ENCODE results near the gene VCAM1. TPM values are rescaled to one million over a fixed set of nuclear protein-coding genes. Genes with fewer than 3 reads are reported as not detected.

The VCAM1 gene
- total and polyA plus RNA-seq, 2 of the 8 experiments (the other 6 are each of a cell fraction or from before 2014, with no cell fraction given) = 0.21 TPM; not detected in 1

- Histone ChIP-seq H3K79me1 (ENCODE audit: low read depth, low read length) (no peaks in the 10 kb centered on the region), H3K36me3 (ENCODE audit: control insufficient read depth in 2 of 4, insufficient read depth in 4 of 4, low read length in 3 of 4) (no peaks in the 10 kb centered on the region), H3K18ac (ENCODE audit: extremely low read depth, low read length) (no peak overlapping the region), H2AFZ (ENCODE audit: low read length) (no peak overlapping the region), H3K4me3 (ENCODE audit: extremely low read depth in 1 of 4, insufficient read depth in 2 of 4, low read depth in 3 of 4, low read length in 4 of 4) (no peak overlapping the region), H2AK5ac (ENCODE audit: low read depth, low read length) (no peak overlapping the region), H3K56ac (replicated peaks; ENCODE audit: insufficient read length, low read depth, low read length) (no peak overlapping the region), H3K4me2 (ENCODE audit: insufficient read depth in 1 of 2, low read depth in 2 of 2, low read length in 2 of 2) (no peak overlapping the region), H2BK20ac (ENCODE audit: low read length) (no peak overlapping the region), H4K91ac (replicated peaks; ENCODE audit: insufficient read length, low read length) (no peak overlapping the region), H2BK5ac (ENCODE audit: low read depth, low read length) (no peak overlapping the region), H3K27me3 (replicated peaks in 1 of 4; ENCODE audit: control insufficient read depth in 3 of 4, extremely low read depth in 1 of 4, insufficient read depth in 3 of 4, low read length in 3 of 4) (peaks cover 0 to 1% (median 0%) of the 10 kb centered on the region in 4 experiments; a peak in 2 of 7 replicates), H3K4ac (replicated peaks; ENCODE audit: insufficient read length, low read depth, low read length) (no peak overlapping the region), H4K8ac (ENCODE audit: extremely low read depth, insufficient read depth, low read length) (no peak overlapping the region), H3K79me2 (ENCODE audit: control insufficient read depth in 1 of 2, insufficient read depth in 2 of 2, low read length in 2 of 2) (no peaks in the 10 kb centered on the region), H3K14ac (ENCODE audit: insufficient read length) (no peak overlapping the region), H3K9ac (replicated peaks in 1 of 4; ENCODE audit: extremely low read depth in 1 of 4, low read depth in 3 of 4, low read length in 3 of 4) (no peak overlapping the region), H4K5ac (ENCODE audit: insufficient read length, low read depth, low read length) (no peak overlapping the region), H2BK15ac (ENCODE audit: low read length) (no peak overlapping the region), H3K9me3 (ENCODE audit: insufficient read depth in 2 of 2, low read depth in 1 of 2, low read length in 1 of 2) (no peaks in the 10 kb centered on the region), H3K27ac (ENCODE audit: low read depth, low read length) (no peak overlapping the region), H3K23ac (ENCODE audit: insufficient read length) (no peak overlapping the region), H2BK120ac (replicated peaks; ENCODE audit: low read depth, low read length) (no peak overlapping the region), H2BK12ac (ENCODE audit: low read depth, low read length) (no peak overlapping the region), H3K23me2 (ENCODE audit: low read depth, low read length) (no peaks in the 10 kb centered on the region), H3K4me1 (replicated peaks in 1 of 4; ENCODE audit: control insufficient read depth in 3 of 4, insufficient read depth in 4 of 4, low read length in 3 of 4) (peaks cover 0 to 4% (median under 1%) of the 10 kb centered on the region in 4 experiments; a peak in 4 of 7 replicates), H4K20me1 (replicated peaks in 1 of 2; ENCODE audit: control insufficient read depth in 1 of 2, insufficient read depth in 2 of 2, low read length in 2 of 2) (no peaks in the 10 kb centered on the region)
- CTCF ChIA-PET (ENCODE audit: partially characterized antibody) = interaction anchor here (1.1 to 1.2 kb wide), 2 partner anchors 11 to 32 kb away, joined by 3 read pairs; no protein-coding TSS in a partner anchor
- POLR2A ChIA-PET (ENCODE audit: partially characterized antibody) = no interaction called here
- DNase-seq (ENCODE audit: low read depth in 1 of 2, low spot score in 2 of 2) (no peak), FAIRE-seq (no peak)
- WGBS, 2 experiments (ENCODE audit: extremely low coverage in 1 of 2, insufficient coverage in 1 of 2, insufficient read length in 1 of 2, insufficient replicate concordance in 2 of 2, low coverage in 1 of 2, low lambda C conversion rate in 2 of 2, missing lambda C conversion rate in 1 of 2) = 82% methylated on average over 6 of the region's 6 CpGs; no CpG with 5 or more reads in 1 of the 2 experiments
- TF ChIP-seq EP300 (IDR thresholded peaks at IDR 0.05; ENCODE audit: borderline replicate concordance in 1 of 2, low read depth in 2 of 2, low read length in 2 of 2) (no peak), HDAC2 (IDR thresholded peaks at IDR 0.05; ENCODE audit: borderline replicate concordance in 1 of 2, low read depth in 2 of 2, low read length in 2 of 2) (no peak), EGR1 (IDR thresholded peaks at IDR 0.05; ENCODE audit: borderline replicate concordance, low read depth, low read length) (no peak), SUZ12 (IDR thresholded peaks at IDR 0.05; ENCODE audit: low read length) (no peak), MAFK (IDR thresholded peaks at IDR 0.05; ENCODE audit: low read depth, low read length) (no peak), RXRA (IDR thresholded peaks at IDR 0.05; ENCODE audit: insufficient read depth, low read depth, low read length) (no peak), EZH2 (IDR thresholded peaks at IDR 0.05; ENCODE audit: low read depth, low read length, severe bottlenecking) (no peak), POU5F1 (IDR thresholded peaks at IDR 0.05; ENCODE audit: low read depth, low read length) (no peak), CTCF (IDR thresholded peaks at IDR 0.05; ENCODE audit: control extremely low read depth in 1 of 3, insufficient read depth in 1 of 3, low read depth in 1 of 3, low read length in 3 of 3) (no peak), SRF (IDR thresholded peaks at IDR 0.05; ENCODE audit: low read depth, low read length) (no peak), ASH2L (IDR thresholded peaks at IDR 0.05; ENCODE audit: low read length) (no peak)
Measured at GRCh38 chr1:100717218-100717617, 2.3 kb upstream of the VCAM1 start.

All from H1 (cell line).